Mesenchymal stem cell (in vitro differentiated cells and primary cell): ENCODE results near the gene ARHGAP32.

Source experiments
- DNase-seq: peaks from one replicate; pipeline ENCODE4 v3.0.0-alpha.2; 2013
- H2AFZ ChIP-seq: one replicate; pipeline ENCODE4 v1.6.1; 2013; ENCODE audit warnings: low read depth, mild to moderate bottlenecking, control low read depth, inconsistent platforms, low read length, moderate library complexity
- H2AK5ac ChIP-seq: 2 replicates; pipeline ENCODE4 v1.6.1; 2013; ENCODE audit warnings: low read length, moderate library complexity, mild to moderate bottlenecking, inconsistent platforms; ENCODE audit not compliant: severe bottlenecking
- H2BK120ac ChIP-seq: one replicate; pipeline ENCODE4 v1.6.1; 2013; ENCODE audit warnings: low read depth, mild to moderate bottlenecking, inconsistent platforms, low read length, moderate library complexity
- H2BK12ac ChIP-seq, 2 experiments: one replicate each; pipeline ENCODE4 v1.6.1; 2013; ENCODE audit warnings: inconsistent platforms in 2 of 2, low read length in 2 of 2, mild to moderate bottlenecking in 2 of 2, moderate library complexity in 2 of 2, control low read depth in 1 of 2
- H2BK15ac ChIP-seq: one replicate; pipeline ENCODE4 v1.6.1; 2013; ENCODE audit warnings: mild to moderate bottlenecking, low read depth, inconsistent platforms; ENCODE audit not compliant: poor library complexity, severe bottlenecking
- H2BK5ac ChIP-seq: 2 replicates; pipeline ENCODE4 v1.6.1; 2013; ENCODE audit warnings: low read depth, mild to moderate bottlenecking, low read length, control low read depth, inconsistent platforms; ENCODE audit not compliant: poor library complexity, severe bottlenecking
- H3K14ac ChIP-seq, 2 experiments: one replicate each; pipeline ENCODE4 v1.6.1; 2013; ENCODE audit warnings: inconsistent platforms in 2 of 2, low read length in 2 of 2, control low read depth in 1 of 2, mild to moderate bottlenecking in 1 of 2, moderate library complexity in 1 of 2
- H3K18ac ChIP-seq, 2 experiments: one replicate each; pipeline ENCODE4 v1.6.1; 2013; ENCODE audit warnings: inconsistent platforms in 2 of 2, low read length in 2 of 2, control low read depth in 1 of 2, low read depth in 1 of 2, mild to moderate bottlenecking in 1 of 2
- H3K23ac ChIP-seq, 2 experiments: one replicate each; pipeline ENCODE4 v1.6.1; 2013; ENCODE audit warnings: inconsistent platforms in 2 of 2, low read length in 2 of 2, mild to moderate bottlenecking in 2 of 2, moderate library complexity in 2 of 2, control low read depth in 1 of 2
- H3K27ac ChIP-seq: 2 replicates; pipeline ENCODE4 v1.5.1; 2013; ENCODE audit warnings: mild to moderate bottlenecking, moderate library complexity, low read length, control low read depth, inconsistent platforms; ENCODE audit not compliant: poor library complexity, severe bottlenecking
- H3K27me3 ChIP-seq, 2 experiments: 2 replicates each; pipeline versions ENCODE4 v1.6.1 to v1.7.0; 2013; ENCODE audit warnings: low read length in 2 of 2, mild to moderate bottlenecking in 2 of 2, moderate library complexity in 2 of 2, control low read depth in 1 of 2, inconsistent platforms in 1 of 2; ENCODE audit not compliant: control insufficient read depth in 1 of 2, insufficient read depth in 1 of 2
- H3K36me3 ChIP-seq, 2 experiments: 2 replicates each; pipeline versions ENCODE4 v1.6.1 to v1.7.0; 2013; ENCODE audit warnings: low read length in 2 of 2, control low read depth in 1 of 2, inconsistent platforms in 1 of 2, low read depth in 1 of 2, mild to moderate bottlenecking in 1 of 2; ENCODE audit not compliant: insufficient read depth in 2 of 2, control insufficient read depth in 1 of 2
- H3K4ac ChIP-seq, 2 experiments: one replicate each; pipeline ENCODE4 v1.6.1; 2013; ENCODE audit warnings: inconsistent platforms in 2 of 2, low read length in 2 of 2, mild to moderate bottlenecking in 2 of 2, moderate library complexity in 2 of 2, control low read depth in 1 of 2, low read depth in 1 of 2
- H3K4me1 ChIP-seq: 2 replicates; pipeline ENCODE4 v1.6.1; 2013; ENCODE audit warnings: low read depth, low read length, control low read depth; ENCODE audit not compliant: control insufficient read depth, insufficient read depth
- H3K4me2 ChIP-seq: 2 replicates; pipeline ENCODE4 v1.6.1; 2013; ENCODE audit warnings: low read length, mild to moderate bottlenecking, inconsistent platforms; ENCODE audit not compliant: poor library complexity, severe bottlenecking
- H3K4me3 ChIP-seq, 2 experiments: 2 replicates each; pipeline versions ENCODE4 v1.5.1 to v1.7.0; 2013; ENCODE audit warnings: low read length in 2 of 2, mild to moderate bottlenecking in 2 of 2, control low read depth in 1 of 2, low read depth in 1 of 2; ENCODE audit not compliant: insufficient read depth in 1 of 2
- H3K79me1 ChIP-seq: replicated peaks from 2 replicates; pipeline ENCODE4 v1.6.1; 2013; ENCODE audit warnings: mild to moderate bottlenecking, control low read depth, low read length, inconsistent platforms; ENCODE audit not compliant: poor library complexity, severe bottlenecking
- H3K9ac ChIP-seq: 2 replicates; pipeline ENCODE4 v1.7.0; 2013; ENCODE audit warnings: mild to moderate bottlenecking, low read length, moderate library complexity
- H3K9me3 ChIP-seq: 2 replicates; pipeline ENCODE4 v1.7.0; 2013; ENCODE audit warnings: mild to moderate bottlenecking, low read length; ENCODE audit not compliant: control insufficient read depth
- H4K8ac ChIP-seq: one replicate; pipeline ENCODE4 v1.6.1; 2013; ENCODE audit warnings: inconsistent platforms, mild to moderate bottlenecking, low read length, moderate library complexity
- H4K91ac ChIP-seq: one replicate; pipeline ENCODE4 v1.6.1; 2013; ENCODE audit warnings: mild to moderate bottlenecking, low read length, inconsistent platforms
- WGBS: methylation state at CpG from one replicate; pipeline ENCODE4 v1.1.7; 2013; ENCODE audit warnings: mixed read lengths; 5-methylcytosine and 5-hydroxymethylcytosine counted together

ARHGAP32 gene

GRCh38 chr11:128962896-128963295 lies 229.2 kb downstream of the ARHGAP32 start:
- Histone ChIP-seq H2BK120ac (no peak overlapping the region), H3K27ac (no peak overlapping the region), H3K4me3 (no peak overlapping the region), H3K27me3 (no peaks in the 10 kb centered on the region), H3K9ac (no peak overlapping the region), H3K4ac (no peak overlapping the region), H3K14ac (no peak overlapping the region), H4K91ac (no peak overlapping the region), H2BK15ac (no peak overlapping the region), H4K8ac (no peak overlapping the region), H3K4me2 (no peak overlapping the region), H2BK5ac (no peak overlapping the region), H2AK5ac (no peak overlapping the region), H3K79me1 (no peaks in the 10 kb centered on the region), H3K18ac (no peak overlapping the region), H3K23ac (no peak overlapping the region), H2AFZ (no peak overlapping the region), H3K9me3 (no peaks in the 10 kb centered on the region), H3K4me1 (no peaks in the 10 kb centered on the region), H2BK12ac (no peak overlapping the region), H3K36me3 (peaks cover 0 to 1% of the 10 kb centered on the region in 2 experiments)
- 92% methylated on average over 5 of the region's 5 CpGs for WGBS
- DNase-seq: no peak

- no peak overlapping the region for H2BK12ac ChIP-seq
- no peak overlapping the region for H3K4ac ChIP-seq
- H2BK15ac ChIP-seq: no peak overlapping the region
- no peaks in the 10 kb centered on the region for H3K79me1 ChIP-seq
- H3K14ac ChIP-seq: no peak overlapping the region
- no peak overlapping the region for H2BK120ac ChIP-seq
- H3K27me3 ChIP-seq: peaks cover 4 to 7% of the 10 kb centered on the region in 2 experiments
- no peak overlapping the region for H2AFZ ChIP-seq
- H4K8ac ChIP-seq: no peak overlapping the region
- H3K27ac ChIP-seq: no peak overlapping the region
- DNase-seq: no peak
- no peak overlapping the region for H3K18ac ChIP-seq
- H3K36me3 ChIP-seq: no peaks in the 10 kb centered on the region
- no peaks in the 10 kb centered on the region for H3K9me3 ChIP-seq
- H4K91ac ChIP-seq: no peak overlapping the region
- H3K4me3 ChIP-seq: no peak overlapping the region
- no CpG with 5 or more reads among the region's 2 CpGs for WGBS
- no peak overlapping the region for H3K23ac ChIP-seq
- no peak overlapping the region for H2BK5ac ChIP-seq
- H2AK5ac ChIP-seq: no peak overlapping the region
- H3K4me1 ChIP-seq: no peaks in the 10 kb centered on the region
- H3K9ac ChIP-seq: no peak overlapping the region
- H3K4me2 ChIP-seq: no peak overlapping the region
Measured at GRCh38 chr11:128961645-128962044, 230.5 kb downstream of the ARHGAP32 start.

- Histone ChIP-seq H3K36me3 (no peaks in the 10 kb centered on the region), H2BK15ac (no peak overlapping the region), H3K4me2 (no peak overlapping the region), H3K14ac (no peak overlapping the region), H2BK120ac (no peak overlapping the region), H3K9ac (peak overlapping the region; percentile 9), H3K9me3 (no peaks in the 10 kb centered on the region), H3K4me3 (no peak overlapping the region), H3K27ac (no peak overlapping the region), H3K27me3 (peaks cover 26 to 27% of the 10 kb centered on the region in 2 experiments), H2BK5ac (no peak overlapping the region), H3K79me1 (no peaks in the 10 kb centered on the region), H4K8ac (no peak overlapping the region), H2AK5ac (no peak overlapping the region), H2BK12ac (no peak overlapping the region), H3K4ac (no peak overlapping the region), H3K18ac (no peak overlapping the region), H3K23ac (no peak overlapping the region), H4K91ac (no peak overlapping the region), H2AFZ (no peak overlapping the region), H3K4me1 (peaks cover 3% of the 10 kb centered on the region)
- WGBS: 90% methylated on average over 7 of the region's 8 CpGs
- no peak for DNase-seq
Measured at GRCh38 chr11:128957202-128957482, 235.0 kb downstream of the ARHGAP32 start.

DNA sequence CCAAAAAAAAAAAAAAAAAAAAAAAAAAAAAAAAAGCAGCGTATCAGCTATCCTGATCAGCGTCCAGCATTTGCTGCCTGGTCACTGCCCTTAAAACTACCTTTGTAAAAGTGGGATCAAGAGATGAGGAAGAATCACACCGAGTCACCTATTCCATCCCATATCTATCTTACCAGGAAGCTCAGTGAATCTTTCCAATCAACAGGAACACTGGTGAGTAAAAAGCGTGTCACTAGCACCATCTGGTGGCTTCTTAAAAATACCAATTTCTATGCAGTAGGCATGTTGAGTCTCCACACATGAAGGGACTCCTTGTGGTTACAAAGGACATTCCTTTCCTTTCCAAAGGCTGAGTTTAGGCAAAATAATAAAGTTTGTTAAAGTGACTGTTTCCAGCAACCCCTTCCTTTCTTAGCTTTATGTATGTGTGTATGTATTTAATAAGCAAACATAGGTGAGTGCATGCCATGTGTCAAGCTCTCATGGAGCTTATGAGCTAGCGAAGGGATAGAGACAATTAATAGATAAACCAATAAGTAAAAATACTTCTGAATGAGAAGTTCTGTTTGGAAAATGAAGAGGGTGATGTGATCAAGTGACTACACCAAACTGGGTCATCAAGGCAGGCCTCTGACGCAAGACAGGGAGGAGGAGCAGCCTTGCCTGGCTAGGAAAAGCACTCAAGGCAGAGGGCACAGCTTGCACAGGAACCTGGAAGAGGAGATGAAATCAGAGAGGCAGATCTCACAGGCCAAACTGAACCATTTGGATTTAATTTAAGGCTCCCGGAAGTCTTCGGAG lies 235.5 kb downstream of the ARHGAP32 start:
- Histone ChIP-seq H3K4ac (no peak overlapping the region), H2BK15ac (no peak overlapping the region), H3K36me3 (no peaks in the 10 kb centered on the region), H2AFZ (no peak overlapping the region), H3K79me1 (no peaks in the 10 kb centered on the region), H4K8ac (no peak overlapping the region), H3K4me3 (no peak overlapping the region), H3K4me1 (peaks cover 3% of the 10 kb centered on the region), H2AK5ac (no peak overlapping the region), H2BK12ac (no peak overlapping the region), H3K18ac (no peak overlapping the region), H4K91ac (no peak overlapping the region), H3K23ac (no peak overlapping the region), H2BK120ac (no peak overlapping the region), H2BK5ac (no peak overlapping the region), H3K14ac (no peak overlapping the region), H3K9ac (peak overlapping the region; percentile 9), H3K27me3 (peaks cover 27 to 28% of the 10 kb centered on the region in 2 experiments), H3K27ac (no peak overlapping the region), H3K4me2 (no peak overlapping the region), H3K9me3 (no peaks in the 10 kb centered on the region)
- DNase-seq: peak; percentile 80
- WGBS: 51% methylated on average over 7 of the region's 8 CpGs
